Activated T-helper 9 cell treated with anti-CD3 and anti-CD28 coated beads, Interleukin-2, amount 50 U/mL, for 16 hours (primary cell): ENCODE measurements around the gene CERS6.
"Not testable (repeated sequence)": the region's sequence is repeated elsewhere in the genome, so short reads cannot be mapped to it uniquely, and the experiment has no call there.

Experiments
- DNase-seq: peaks from one replicate; pipeline ENCODE4 v3.0.0-alpha.2; 2020; ENCODE audit warnings: low read depth

Gene CERS6

GRCh38 chr2:168501466-168502065, 45.5 kb downstream of the CERS6 start:
- DNase-seq = no peak

- DNase-seq = not testable (repeated sequence)
These were observed 46.8 kb downstream of the CERS6 start for GRCh38 chr2:168502852-168503251.

GRCh38 chr2:168503901-168504300, 47.8 kb downstream of the CERS6 start:
- DNase-seq = no peak

- no peak for DNase-seq
These were observed 48.3 kb downstream of the CERS6 start for GRCh38 chr2:168504323-168504722.

GRCh38 chr2:168510125-168510756, 54.2 kb downstream of the CERS6 start:
- no peak for DNase-seq

- DNase-seq = no peak
These were observed 58.6 kb downstream of the CERS6 start for GRCh38 chr2:168514692-168515091.

GRCh38 chr2:168515502-168515901, 59.4 kb downstream of the CERS6 start:
- DNase-seq = no peak

GRCh38 chr2:168517816-168518215, 61.7 kb downstream of the CERS6 start:
- DNase-seq = no peak

- no peak for DNase-seq
These were observed 62.5 kb downstream of the CERS6 start for GRCh38 chr2:168518555-168519066.

- DNase-seq = no peak
These were observed 63.6 kb downstream of the CERS6 start for GRCh38 chr2:168519534-168520308.

- DNase-seq = no peak
These were observed 65.1 kb downstream of the CERS6 start for GRCh38 chr2:168521053-168521741.

- DNase-seq = no peak
These were observed 66.4 kb downstream of the CERS6 start for GRCh38 chr2:168522446-168522845.

- DNase-seq = no peak
These were observed 67.9 kb downstream of the CERS6 start for GRCh38 chr2:168524005-168524404.

- DNase-seq = no peak
These were observed 68.9 kb downstream of the CERS6 start for GRCh38 chr2:168525020-168525419.

GRCh38 chr2:168525716-168526446, 69.8 kb downstream of the CERS6 start:
- DNase-seq = no peak

GRCh38 chr2:168526641-168527040, 70.6 kb downstream of the CERS6 start:
- DNase-seq = no peak

GRCh38 chr2:168528016-168528415, 71.9 kb downstream of the CERS6 start:
- DNase-seq = no peak

- no peak for DNase-seq
These were observed 72.4 kb downstream of the CERS6 start for GRCh38 chr2:168528469-168528868.

GRCh38 chr2:168529054-168529833, 73.2 kb downstream of the CERS6 start:
- no peak for DNase-seq

GRCh38 chr2:168529900-168530561, 74.0 kb downstream of the CERS6 start:
- no peak for DNase-seq
